HG03520 (cell line): ENCODE data around the gene DMD.
"Not testable (repeated sequence)": the region's sequence is repeated elsewhere in the genome, so short reads cannot be mapped to it uniquely, and the experiment has no call there.

Experiments used
- ATAC-seq: cut with Tn5 transposase; IDR thresholded peaks from one replicate; pipeline ENCODE4 v1.9.1; 2021; ENCODE audit warnings: mild to moderate bottlenecking, moderate library complexity; ENCODE audit not compliant: unreplicated experiment

Gene DMD

DNA sequence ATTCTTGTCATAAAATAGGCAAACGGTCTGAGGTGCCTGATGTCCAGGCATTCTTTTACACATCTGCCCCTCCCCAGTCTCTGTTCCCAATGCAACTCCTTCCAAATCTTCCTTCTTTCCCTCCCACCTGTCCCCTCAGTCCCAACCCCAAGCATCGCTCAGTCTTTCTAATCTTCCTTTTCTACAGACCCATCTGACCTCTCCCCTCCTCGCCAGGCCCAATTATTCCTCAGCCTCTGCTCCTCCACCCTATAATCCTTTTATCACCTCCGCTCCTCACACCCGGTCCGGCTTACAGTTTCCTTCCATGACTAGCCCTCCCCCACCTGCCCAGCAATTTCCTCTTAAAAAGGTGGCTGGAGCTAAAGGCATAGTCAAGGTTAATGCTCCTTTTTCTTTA, 1832.4 kb downstream of the DMD start:
- ATAC-seq: not testable (repeated sequence)

DNA sequence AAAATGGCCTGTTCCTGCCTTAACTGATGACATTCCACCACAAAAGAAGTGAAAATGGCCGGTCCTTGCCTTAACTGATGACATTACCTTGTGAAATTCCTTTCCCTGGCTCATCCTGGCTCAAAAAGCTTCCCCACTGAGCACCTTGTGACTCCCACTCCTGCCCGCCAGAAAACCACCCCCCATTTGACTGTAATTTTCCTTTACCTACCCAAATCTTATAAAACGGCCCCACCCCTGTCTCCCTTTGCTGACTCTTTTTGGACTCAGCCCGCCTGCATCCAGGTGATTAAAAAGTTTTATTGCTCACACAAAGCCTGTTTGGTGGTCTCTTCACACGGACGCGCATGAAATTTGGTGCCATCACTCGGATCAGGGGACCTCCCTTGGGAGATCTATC, 1833.5 kb downstream of the DMD start:
- not testable (repeated sequence) for ATAC-seq

DNA sequence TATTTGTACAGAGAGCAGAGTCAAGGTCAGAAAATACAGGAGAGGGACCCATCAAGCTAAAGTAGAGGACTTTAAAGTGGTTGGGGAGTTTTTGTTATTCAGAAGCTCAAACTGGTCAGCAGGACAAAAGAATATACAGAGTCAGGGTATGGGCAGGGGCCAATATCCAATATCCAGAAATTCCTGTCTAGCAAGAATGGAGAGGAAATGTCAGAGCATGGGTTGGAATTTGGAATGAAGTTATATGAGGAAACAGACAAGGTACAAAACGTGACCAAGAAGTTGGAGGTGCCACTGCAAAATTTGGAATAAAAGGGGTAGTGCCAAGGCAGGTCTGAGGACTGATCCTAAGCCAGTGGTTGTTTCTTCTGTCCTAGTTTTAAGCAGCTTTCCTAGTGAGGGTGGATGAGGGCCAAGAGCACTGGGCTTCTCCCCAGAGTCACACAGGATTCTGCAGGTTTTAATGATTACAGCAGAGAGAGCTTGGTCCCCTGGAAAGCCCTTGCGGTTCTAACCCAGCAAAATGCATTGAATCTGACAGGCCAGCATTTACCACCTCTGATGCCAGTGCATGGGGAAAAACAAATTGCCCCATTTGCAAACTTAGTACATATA, 1834.8 kb downstream of the DMD start:
- no peak for ATAC-seq

DNA sequence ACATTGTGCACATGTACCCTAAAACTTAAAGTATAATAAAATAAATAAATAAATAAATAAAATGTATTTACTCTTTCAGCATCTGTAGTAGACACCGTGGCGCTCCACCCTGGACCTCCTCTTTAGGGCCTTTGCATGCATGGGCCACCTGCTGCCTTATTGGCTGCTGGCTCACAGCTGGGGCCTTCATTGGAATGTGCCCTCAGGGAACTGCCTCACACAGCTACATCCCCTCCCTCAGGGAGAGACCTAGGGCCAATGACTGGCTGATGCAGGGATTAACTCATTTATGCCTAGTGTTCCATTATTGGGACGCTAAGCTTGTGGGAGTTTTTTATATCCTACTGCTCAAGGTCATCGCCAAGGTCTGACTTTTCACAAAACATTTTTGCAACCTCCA, 1836.6 kb downstream of the DMD start:
- ATAC-seq: no peak

DNA sequence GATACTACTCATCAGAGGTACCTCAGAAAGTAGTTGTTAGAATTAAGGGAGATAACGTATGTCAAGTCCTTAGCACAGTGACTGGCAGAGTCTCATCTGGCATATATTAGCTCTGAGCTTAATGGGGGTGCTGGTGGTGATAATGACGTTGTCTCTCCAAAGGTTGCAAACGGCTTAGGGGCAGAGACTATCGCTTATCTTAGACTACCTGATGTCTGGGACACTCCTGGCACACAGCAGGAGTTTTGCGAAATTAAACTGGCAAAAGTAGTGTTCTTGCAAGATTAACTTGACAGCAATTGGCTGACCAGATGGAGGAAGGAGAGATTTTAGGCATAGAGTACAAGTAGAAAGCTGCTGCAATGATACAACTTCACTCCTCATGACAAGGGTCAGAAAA, 1839.4 kb downstream of the DMD start:
- no peak for ATAC-seq

DNA sequence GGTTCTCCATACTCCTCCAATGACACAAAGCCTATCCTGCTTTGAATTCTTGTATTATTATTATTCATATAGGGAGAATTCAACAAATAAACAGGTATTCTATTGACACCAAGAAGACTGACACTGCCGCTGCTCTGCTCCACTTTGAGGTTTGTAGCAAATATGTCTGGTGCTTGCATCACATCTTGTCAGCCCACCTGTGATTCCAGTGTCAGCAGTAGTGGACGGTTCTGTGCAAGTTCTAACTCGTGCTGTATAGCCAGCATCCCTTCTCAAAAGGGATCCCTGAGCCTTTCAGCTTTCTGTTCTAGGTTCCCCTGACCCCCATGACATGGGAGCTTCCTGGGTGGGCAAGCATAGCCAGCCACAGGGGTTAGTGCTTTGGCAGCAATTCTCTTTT, 1843.5 kb downstream of the DMD start:
- no peak for ATAC-seq

DNA sequence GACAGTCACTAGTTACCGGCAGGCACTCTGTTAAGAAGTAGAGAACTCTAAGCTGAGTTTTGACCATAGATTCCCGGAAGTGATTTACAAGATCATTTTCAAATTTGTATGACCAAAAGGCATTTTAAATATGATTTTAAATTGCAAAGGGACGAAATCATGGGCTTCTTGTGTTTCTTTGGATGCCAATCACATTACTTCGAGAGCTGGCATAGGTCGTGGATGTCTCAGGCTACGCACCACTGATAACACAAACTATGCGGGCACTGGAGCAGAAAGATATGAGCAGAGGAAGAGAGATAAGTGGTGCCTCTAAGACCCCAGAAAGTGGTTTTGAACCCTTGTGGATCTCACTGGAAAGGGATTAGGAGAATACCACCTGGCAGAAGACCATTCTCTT, 1845.3 kb downstream of the DMD start:
- no peak for ATAC-seq

DNA sequence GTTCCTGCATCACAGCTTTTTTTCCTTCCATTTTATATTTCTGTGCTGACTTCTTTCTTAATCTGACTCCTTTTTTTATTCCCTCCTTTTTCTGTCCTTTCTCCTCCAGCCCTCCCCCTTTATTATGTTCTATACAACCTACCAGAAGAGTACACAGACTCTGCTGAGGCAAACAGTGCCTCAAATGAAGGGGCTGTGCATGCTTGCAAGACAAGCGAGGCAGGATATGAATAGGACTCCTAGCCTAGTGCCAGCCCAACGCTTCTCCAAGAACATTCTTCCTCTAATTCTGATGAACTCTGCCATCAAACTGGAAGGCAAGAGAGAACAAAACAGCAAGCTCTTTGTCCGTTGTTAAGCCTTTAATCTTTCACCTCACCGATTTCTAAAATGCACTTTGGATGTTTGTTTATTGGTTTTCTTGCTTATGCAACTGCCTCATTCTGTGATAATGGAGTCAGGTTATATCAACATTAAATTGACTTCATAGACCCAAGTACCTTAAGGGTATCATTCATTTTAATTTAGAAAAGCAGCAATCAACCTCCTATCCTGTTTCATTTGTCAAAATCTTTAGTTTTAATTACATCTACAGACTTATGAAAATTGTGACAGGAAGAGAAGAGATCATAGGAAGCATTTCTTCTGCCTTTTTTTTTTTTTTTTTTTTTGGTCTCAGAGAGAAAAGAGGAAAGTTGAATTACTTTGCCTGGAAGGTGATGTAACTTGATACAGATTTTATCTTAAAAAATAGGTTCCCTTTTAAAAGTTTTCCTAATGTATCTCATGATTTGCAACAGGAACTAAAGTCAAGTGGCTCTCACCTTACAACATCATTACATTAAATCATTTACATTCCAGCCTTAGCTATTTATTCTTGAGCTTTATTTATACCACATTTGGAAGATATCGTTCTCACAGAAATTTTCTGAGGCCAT, 1854.8 kb downstream of the DMD start:
- ATAC-seq: no peak

DNA sequence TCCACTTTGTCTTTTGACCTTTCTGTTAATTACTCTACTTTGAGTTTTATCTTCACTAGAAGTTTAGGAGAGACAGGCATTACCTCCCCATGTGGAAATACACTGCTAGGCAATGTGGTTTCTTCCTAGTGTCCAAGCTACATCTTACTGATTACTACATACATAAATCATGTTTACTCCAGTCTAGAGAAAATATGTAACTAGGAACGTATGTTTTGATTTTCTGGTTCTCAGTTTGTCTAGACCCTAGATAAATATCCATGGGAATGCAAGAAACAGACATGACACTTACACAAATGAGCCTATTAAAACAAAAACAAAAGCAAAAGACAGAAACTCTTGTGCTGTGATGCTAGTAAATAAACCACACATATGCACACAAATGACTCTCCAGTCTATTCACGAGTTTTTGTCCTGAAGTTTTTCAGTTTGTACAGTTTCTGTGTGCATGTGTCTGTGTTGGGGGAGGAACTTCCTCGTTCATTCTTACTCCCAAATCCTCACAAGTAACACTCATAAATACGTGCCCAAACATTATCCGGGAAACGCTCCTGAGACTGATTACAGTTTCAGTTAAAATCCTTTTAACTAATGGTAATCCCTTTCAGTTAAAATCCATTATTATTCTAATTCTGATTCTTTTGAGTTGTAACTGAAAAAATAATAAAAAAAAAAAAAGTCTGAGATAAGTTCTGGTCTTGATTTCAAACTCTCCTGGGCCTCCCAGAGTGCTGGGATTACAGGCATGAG, 1856.0 kb downstream of the DMD start:
- ATAC-seq: no peak

DNA sequence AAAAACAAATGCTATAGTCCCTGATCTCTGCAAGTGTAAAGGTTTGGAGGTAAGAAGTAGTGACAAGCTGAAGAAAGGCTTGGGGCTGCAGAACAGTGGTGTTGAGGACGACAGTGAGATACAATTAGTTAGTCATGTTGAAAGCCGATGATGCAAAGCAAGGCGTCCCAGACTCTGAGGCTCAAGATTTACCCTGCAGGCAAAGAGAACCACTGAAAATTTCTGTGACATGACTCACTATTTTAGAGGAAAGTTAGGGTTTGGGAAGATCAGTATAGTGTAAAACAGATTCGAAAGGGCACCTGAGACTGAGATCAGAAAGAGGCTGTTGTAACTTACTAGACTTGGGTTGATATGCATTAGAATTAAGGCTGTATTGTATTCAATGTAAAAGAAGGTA, 1858.3 kb downstream of the DMD start:
- ATAC-seq: no peak

DNA sequence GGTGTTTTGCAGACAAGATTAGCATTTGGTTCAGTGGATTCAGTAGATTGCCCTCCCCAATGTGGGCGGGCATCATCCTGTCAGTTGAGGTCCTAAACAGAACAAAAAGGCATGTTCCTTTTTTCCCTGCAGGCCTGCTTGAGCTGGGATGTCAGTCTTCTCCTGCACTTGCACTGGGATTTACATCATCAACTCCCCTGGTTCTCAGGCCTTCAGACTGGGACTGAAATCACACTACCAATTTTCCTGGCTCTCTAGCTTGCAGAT, 1860.6 kb downstream of the DMD start:
- no peak for ATAC-seq

DNA sequence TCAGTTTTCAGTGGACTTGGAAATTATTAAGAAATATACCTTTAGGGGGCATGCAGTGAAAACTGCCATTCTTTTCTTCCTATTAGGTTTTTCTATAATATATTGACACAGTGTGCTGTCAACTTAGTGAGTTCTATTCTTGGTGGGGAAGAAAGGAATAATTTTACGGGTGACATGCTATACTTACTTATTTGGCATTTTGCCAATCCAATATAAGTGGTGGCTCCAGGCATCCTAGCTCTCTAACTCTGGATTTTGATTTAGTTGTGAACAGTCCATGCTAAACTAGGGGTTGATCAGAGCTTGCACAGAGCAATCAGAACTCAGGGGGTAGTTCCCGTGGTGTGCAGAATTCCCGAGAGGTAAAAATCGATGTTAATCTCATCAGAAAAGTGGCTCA, 1861.8 kb downstream of the DMD start:
- no peak for ATAC-seq

DNA sequence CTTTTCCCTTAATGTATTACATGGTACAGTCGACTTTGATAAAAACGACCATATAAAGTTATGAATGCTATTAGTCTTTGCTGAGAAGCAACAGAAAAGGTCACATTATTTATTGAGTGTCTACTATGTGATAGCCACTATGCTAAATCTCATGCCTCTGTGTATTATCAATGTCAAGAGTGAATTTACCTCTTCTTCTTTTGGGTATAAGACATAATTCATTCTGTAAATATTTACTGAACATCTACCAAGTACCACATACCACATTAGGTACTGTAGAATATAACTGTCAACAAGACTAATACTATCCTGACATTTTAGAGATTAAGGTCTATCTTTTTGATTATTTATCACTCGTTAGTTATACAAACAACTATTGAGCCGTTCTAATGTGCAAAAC, 1870.8 kb downstream of the DMD start:
- no peak for ATAC-seq

DNA sequence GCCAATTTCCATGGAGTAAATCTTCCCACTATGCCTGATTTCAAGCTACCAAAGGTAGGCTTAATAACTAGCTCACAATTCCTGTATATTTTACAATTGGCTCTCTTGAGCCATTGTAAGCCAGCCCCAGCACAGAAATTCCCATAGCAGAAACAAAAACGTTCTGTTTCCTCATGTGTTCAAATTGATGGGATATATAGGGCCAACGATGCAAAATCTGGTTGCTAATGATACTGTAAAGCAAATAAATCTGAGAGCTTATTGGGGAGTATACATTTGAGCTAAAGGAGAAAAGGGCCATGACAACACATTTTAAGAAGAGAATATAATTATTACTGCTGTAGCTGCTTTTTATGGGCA, 1872.4 kb downstream of the DMD start:
- no peak for ATAC-seq

DNA sequence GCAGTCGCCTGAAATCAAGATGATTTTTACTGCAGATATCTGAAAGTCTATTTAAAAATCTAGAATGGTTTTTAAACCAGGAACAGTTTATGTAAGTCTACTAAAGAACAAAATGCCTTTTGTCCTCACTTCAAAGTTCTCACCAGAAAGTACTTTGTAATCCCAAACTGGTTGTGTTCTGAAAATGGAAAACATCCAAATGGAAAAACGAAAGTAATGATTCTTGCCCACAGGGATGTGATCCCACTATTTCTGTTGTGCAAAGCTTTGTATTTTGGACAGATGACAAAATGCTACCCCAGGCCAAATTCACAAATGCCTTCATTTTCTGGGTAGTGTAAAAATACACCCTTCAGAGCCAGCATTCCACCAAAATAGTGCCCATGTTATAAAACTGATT, 1874.0 kb downstream of the DMD start:
- no peak for ATAC-seq

DNA sequence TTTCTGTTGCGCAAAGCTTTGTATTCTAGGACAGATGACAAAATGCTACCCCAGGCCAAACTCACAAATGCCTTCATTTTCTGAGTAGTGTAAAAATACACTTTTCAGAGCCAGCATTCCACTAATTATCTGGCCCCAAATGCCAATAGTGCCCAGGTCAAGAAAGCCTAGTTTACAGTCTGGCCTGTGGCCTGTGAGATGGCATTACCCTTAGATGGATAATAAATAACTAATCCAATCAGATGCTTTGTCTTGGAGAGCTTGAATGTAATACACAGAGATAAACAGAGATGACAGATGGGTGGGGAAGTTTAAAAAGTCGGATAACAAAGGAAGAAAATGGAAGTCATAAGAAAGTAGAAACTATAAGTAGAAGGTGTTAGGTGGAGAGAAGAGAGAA, 1874.9 kb downstream of the DMD start:
- no peak for ATAC-seq

DNA sequence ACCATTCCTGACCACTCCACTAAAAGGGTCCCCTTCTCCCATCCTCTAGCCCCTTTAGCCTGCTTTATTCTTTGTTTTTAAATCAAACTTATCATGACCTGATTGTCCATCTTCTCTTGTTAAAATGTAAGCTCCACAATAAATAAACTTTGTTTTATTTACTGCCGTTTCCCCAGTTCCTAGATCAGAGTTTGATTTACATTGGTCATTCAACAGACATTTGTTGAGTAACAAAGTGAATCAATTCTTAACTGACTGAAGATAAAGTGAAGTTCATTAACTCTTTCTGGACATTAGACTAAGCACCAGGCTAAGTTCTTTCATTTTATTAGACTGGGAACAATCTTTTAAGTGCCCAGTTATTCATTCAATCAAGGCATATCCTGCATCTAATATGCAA, 1876.4 kb downstream of the DMD start:
- ATAC-seq: no peak

DNA sequence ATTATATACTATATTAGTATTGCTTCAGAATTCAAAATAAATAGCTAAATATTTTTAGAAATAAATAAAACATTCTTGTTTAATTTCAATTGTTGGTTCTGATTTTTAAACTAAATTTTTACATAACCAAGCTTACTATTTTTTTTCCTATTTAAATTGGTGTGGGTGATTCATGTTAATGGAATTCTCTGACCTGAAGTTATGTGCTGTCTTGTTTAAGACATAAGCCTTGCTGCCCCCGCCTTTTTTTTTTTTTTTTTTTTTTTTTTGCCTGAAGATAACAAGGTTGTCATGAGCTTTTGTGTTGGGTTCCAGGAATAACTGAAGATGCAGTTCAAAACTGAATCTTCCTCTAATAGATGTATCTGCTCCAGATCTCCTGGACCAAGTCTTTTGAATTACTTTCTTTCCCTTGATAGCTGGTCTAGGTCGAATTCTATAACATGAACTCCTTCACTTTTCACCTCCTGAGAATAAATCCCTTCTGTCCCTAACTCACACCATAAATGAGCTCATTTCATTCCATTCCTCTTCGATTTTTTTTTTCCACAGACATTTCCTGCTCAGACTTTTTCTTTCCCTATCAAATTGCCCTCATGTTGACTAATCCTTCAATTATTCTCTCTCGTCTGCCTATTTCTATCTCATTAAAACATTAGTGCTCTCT, 1878.1 kb downstream of the DMD start:
- no peak for ATAC-seq

DNA sequence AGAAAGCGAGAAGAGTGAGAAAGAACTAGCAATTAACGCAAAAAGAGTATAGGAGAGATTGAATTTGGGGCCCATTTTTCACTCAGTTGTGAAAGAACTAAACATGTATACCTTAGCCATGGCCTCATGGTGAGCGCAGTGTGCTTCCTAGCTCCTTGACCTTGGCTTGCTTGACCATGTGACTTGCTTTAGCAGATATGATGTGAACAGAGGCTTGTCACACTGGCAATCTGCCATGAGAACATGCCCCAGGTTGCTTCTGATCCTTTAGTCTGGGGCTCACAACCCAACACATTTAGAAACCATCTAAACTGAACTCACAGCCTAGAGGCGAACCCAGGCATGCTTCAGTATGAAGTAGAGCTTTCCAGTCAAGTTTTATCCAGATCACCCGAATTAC, 1879.4 kb downstream of the DMD start:
- no peak for ATAC-seq

DNA sequence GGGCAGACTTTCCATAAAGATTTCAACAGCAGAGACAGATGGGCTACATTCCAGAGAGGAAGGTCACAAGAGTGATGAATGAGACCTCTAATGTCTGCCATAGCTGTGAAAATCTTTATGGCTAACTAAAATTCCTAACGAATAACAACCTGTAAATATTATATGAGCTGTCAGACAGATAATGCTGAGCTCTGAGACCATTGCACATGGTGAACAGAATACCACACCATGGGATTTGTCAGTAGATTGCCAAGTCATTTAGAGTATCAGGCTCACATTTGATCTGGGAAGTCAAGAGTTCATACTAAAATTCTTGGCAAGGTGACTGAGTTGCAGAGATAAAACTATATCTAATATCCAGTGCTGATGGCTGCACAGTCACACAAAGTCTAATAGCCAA, 1880.3 kb downstream of the DMD start:
- no peak for ATAC-seq

DNA sequence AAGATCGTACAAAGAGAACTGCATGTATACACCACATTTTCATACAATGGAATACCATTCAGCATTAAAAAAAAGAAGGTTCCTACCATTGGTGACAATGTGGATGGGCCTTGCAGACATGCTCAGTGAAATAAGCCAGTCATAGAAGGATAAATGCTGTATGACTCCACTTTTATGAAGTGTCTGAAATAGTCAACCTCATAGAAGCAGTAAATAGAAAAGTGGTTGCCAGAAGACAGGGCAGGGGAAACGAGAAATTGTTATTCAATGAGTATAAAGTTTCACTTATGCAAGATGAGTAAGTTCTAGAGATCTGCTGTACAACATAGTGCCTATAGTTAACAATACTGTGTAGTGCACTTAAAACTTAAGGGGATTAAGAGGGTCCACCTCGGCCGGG, 1882.1 kb downstream of the DMD start:
- ATAC-seq: no peak

DNA sequence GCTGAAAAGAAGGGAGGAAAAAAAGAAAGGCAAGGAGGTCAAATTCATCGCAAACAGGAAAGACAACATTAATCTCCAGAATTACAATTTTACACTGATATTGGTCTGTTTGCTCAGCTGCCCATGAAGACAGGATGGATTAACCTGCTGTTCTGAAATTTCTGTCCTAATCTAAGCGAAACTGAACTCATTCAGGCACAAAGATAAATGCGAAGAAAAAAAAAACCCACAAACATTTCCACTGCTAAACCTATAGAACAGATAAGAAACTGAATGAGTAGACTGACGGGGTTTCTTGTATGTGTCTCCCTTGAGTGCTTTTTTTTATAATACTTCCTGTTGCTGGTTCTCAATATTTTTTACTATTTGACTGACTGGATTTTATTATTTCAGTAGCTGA, 1887.7 kb downstream of the DMD start:
- peak; percentile 92 for ATAC-seq
